PC-3 (cell line): ENCODE measurements around the gene CCL22.

Source experiments
- CTCF ChIP-seq: fragments of 300-600 bp; sonication (generic); conservative IDR thresholded peaks from 2 replicates; pipeline ENCODE4 v1.5.1; 2017; ENCODE audit warnings: antibody characterized with exemption, low read depth, mild to moderate bottlenecking, low read length
- EZH2 ChIP-seq: fragments of 300-600 bp; sonication (generic); IDR thresholded peaks from one replicate; pipeline ENCODE4 v1.6.1; 2017; ENCODE audit warnings: antibody characterized with exemption, mild to moderate bottlenecking, low read length; ENCODE audit not compliant: unreplicated experiment
- EZH2phosphoT487 ChIP-seq: fragments of 300-600 bp; sonication (generic); IDR thresholded peaks from 2 replicates; pipeline ENCODE4 v1.6.1; 2018; ENCODE audit warnings: mild to moderate bottlenecking, antibody characterized with exemption, low read length, borderline replicate concordance

GRCh38 chr16:57407521-57408353, 49.2 kb downstream of the CCL22 start:
- TF ChIP-seq CTCF: no peak
- TF ChIP-seq EZH2phosphoT487: no peak
- TF ChIP-seq EZH2: no peak
